OCI-M2 (cell line): ENCODE data around the gene CRADD.
"Not testable (repeated sequence)": the region's sequence is repeated elsewhere in the genome, so short reads cannot be mapped to it uniquely, and the experiment has no call there.

Source experiments
- DNase-seq: peaks from one replicate; lab custom pipeline; 2025; ENCODE audit not compliant: unreplicated experiment; lab: John Stamatoyannopoulos, UW

The CRADD gene

GRCh38 chr12:93705237-93705636 is 28.1 kb downstream of the CRADD start:
- no peak for DNase-seq

GRCh38 chr12:93706387-93706786 is 29.2 kb downstream of the CRADD start:
- DNase-seq, result no peak

- DNase-seq, result no peak
These were observed 29.6 kb downstream of the CRADD start for GRCh38 chr12:93706824-93707223.

GRCh38 chr12:93707836-93708235 is 30.7 kb downstream of the CRADD start:
- no peak for DNase-seq

- no peak for DNase-seq
These were observed 31.8 kb downstream of the CRADD start for GRCh38 chr12:93708952-93709351.

GRCh38 chr12:93709386-93709785 is 32.2 kb downstream of the CRADD start:
- DNase-seq, result no peak

GRCh38 chr12:93710574-93710926 is 33.4 kb downstream of the CRADD start:
- no peak for DNase-seq

- not testable (repeated sequence) for DNase-seq
These were observed 34.3 kb downstream of the CRADD start for GRCh38 chr12:93711502-93711901.

GRCh38 chr12:93712200-93712599 is 35.0 kb downstream of the CRADD start:
- DNase-seq, result no peak

GRCh38 chr12:93713060-93713459 is 35.9 kb downstream of the CRADD start:
- DNase-seq, result no peak

- DNase-seq, result no peak
These were observed 36.6 kb downstream of the CRADD start for GRCh38 chr12:93713800-93714199.

GRCh38 chr12:93714382-93714781 is 37.2 kb downstream of the CRADD start:
- no peak for DNase-seq

- DNase-seq, result no peak
These were observed 42.5 kb downstream of the CRADD start for GRCh38 chr12:93719710-93720109.

- DNase-seq, result no peak
These were observed 43.4 kb downstream of the CRADD start for GRCh38 chr12:93720559-93720958.

- DNase-seq, result no peak
These were observed 45.0 kb downstream of the CRADD start for GRCh38 chr12:93722179-93722578.

GRCh38 chr12:93722835-93723567 is 45.8 kb downstream of the CRADD start:
- DNase-seq, result no peak

GRCh38 chr12:93723568-93723930 is 46.4 kb downstream of the CRADD start:
- no peak for DNase-seq

GRCh38 chr12:93725531-93725930 is 48.4 kb downstream of the CRADD start:
- no peak for DNase-seq

GRCh38 chr12:93727195-93727811 is 50.1 kb downstream of the CRADD start:
- no peak for DNase-seq

GRCh38 chr12:93727911-93728310 is 50.7 kb downstream of the CRADD start:
- DNase-seq, result no peak

GRCh38 chr12:93729934-93730333 is 52.8 kb downstream of the CRADD start:
- DNase-seq, result no peak

GRCh38 chr12:93733358-93733757 is 56.2 kb downstream of the CRADD start:
- no peak for DNase-seq

- DNase-seq, result no peak
These were observed 56.8 kb downstream of the CRADD start for GRCh38 chr12:93733928-93734327.
